WTC11 (cell line): ENCODE results near the gene UBTD1.

ENCODE experiments used
- ELF4 ChIP-seq: sonication (generic); formaldehyde crosslinking; IDR thresholded peaks from 2 replicates; pipeline ENCODE4 v1.8.1; 2022; ENCODE audit warnings: low read depth, mild to moderate bottlenecking, moderate library complexity, missing genetic modification reagents
- NFYB ChIP-seq: sonication (generic); formaldehyde crosslinking; conservative IDR thresholded peaks from 2 replicates; pipeline ENCODE4 v1.8.0; 2022; ENCODE audit warnings: low read depth, missing genetic modification reagents
- NR3C1 ChIP-seq: sonication (generic); formaldehyde crosslinking; conservative IDR thresholded peaks from 2 replicates; pipeline ENCODE4 v1.8.1; 2023; ENCODE audit warnings: low read depth, mild to moderate bottlenecking, missing genetic modification reagents
- SP1 ChIP-seq: sonication (generic); formaldehyde crosslinking; conservative IDR thresholded peaks from 2 replicates; pipeline ENCODE4 v1.8.1; 2022; ENCODE audit warnings: missing genetic modification reagents
- TF ChIP-seq, protein P1 (sequence below): fragments of 200-600 bp; IDR thresholded peaks from 2 replicates; pipeline ENCODE4 v1.8.0; 2022; ENCODE audit warnings: antibody characterized with exemption
- TF ChIP-seq, protein P2 (sequence below): sonication (generic); formaldehyde crosslinking; IDR thresholded peaks from 2 replicates; pipeline ENCODE4 v1.8.1; 2022; ENCODE audit warnings: mild to moderate bottlenecking, missing genetic modification reagents, moderate library complexity, borderline replicate concordance
- TF ChIP-seq, protein P3 (sequence below): sonication (generic); formaldehyde crosslinking; IDR thresholded peaks from 2 replicates; pipeline ENCODE4 v1.8.0; 2022; ENCODE audit warnings: mild to moderate bottlenecking, missing genetic modification reagents
- TF ChIP-seq, protein P4 (sequence below): sonication (generic); formaldehyde crosslinking; IDR thresholded peaks from 2 replicates; pipeline ENCODE4 v1.8.1; 2023; ENCODE audit warnings: mild to moderate bottlenecking, missing genetic modification reagents, borderline replicate concordance

DNA sequence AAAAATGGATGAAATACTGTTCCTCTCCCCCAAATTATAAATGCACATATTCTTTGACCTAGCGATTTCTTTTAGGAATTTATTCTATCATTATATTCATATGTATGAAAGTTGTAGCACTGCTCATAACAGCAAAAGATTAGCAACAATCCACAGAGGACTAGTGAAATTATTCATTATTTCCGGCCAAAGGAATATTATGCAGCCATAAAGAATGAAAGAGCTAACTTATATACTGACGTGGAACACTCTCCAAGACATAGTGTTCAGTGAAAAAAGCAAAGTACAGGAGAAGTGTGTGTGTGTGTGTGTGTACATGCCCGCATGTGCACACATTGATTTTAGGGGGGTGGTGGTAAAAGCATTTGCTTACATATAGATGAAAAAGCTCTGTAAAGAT is 23.8 kb upstream of the UBTD1 start:
- TF ChIP-seq, protein P1, sequence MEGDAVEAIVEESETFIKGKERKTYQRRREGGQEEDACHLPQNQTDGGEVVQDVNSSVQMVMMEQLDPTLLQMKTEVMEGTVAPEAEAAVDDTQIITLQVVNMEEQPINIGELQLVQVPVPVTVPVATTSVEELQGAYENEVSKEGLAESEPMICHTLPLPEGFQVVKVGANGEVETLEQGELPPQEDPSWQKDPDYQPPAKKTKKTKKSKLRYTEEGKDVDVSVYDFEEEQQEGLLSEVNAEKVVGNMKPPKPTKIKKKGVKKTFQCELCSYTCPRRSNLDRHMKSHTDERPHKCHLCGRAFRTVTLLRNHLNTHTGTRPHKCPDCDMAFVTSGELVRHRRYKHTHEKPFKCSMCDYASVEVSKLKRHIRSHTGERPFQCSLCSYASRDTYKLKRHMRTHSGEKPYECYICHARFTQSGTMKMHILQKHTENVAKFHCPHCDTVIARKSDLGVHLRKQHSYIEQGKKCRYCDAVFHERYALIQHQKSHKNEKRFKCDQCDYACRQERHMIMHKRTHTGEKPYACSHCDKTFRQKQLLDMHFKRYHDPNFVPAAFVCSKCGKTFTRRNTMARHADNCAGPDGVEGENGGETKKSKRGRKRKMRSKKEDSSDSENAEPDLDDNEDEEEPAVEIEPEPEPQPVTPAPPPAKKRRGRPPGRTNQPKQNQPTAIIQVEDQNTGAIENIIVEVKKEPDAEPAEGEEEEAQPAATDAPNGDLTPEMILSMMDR, result no peak
- TF ChIP-seq, protein P2, sequence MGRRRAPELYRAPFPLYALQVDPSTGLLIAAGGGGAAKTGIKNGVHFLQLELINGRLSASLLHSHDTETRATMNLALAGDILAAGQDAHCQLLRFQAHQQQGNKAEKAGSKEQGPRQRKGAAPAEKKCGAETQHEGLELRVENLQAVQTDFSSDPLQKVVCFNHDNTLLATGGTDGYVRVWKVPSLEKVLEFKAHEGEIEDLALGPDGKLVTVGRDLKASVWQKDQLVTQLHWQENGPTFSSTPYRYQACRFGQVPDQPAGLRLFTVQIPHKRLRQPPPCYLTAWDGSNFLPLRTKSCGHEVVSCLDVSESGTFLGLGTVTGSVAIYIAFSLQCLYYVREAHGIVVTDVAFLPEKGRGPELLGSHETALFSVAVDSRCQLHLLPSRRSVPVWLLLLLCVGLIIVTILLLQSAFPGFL (CRISPR knock-in tag), result no peak
- TF ChIP-seq, protein P3, sequence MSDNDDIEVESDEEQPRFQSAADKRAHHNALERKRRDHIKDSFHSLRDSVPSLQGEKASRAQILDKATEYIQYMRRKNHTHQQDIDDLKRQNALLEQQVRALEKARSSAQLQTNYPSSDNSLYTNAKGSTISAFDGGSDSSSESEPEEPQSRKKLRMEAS (CRISPR knock-in tag), result no peak
- no peak for TF ChIP-seq NR3C1 (CRISPR knock-in tag)
- no peak for TF ChIP-seq SP1
- no peak for TF ChIP-seq NFYB (CRISPR knock-in tag)
- TF ChIP-seq ELF4, result no peak
- TF ChIP-seq, protein P4, sequence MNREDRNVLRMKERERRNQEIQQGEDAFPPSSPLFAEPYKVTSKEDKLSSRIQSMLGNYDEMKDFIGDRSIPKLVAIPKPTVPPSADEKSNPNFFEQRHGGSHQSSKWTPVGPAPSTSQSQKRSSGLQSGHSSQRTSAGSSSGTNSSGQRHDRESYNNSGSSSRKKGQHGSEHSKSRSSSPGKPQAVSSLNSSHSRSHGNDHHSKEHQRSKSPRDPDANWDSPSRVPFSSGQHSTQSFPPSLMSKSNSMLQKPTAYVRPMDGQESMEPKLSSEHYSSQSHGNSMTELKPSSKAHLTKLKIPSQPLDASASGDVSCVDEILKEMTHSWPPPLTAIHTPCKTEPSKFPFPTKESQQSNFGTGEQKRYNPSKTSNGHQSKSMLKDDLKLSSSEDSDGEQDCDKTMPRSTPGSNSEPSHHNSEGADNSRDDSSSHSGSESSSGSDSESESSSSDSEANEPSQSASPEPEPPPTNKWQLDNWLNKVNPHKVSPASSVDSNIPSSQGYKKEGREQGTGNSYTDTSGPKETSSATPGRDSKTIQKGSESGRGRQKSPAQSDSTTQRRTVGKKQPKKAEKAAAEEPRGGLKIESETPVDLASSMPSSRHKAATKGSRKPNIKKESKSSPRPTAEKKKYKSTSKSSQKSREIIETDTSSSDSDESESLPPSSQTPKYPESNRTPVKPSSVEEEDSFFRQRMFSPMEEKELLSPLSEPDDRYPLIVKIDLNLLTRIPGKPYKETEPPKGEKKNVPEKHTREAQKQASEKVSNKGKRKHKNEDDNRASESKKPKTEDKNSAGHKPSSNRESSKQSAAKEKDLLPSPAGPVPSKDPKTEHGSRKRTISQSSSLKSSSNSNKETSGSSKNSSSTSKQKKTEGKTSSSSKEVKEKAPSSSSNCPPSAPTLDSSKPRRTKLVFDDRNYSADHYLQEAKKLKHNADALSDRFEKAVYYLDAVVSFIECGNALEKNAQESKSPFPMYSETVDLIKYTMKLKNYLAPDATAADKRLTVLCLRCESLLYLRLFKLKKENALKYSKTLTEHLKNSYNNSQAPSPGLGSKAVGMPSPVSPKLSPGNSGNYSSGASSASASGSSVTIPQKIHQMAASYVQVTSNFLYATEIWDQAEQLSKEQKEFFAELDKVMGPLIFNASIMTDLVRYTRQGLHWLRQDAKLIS, result no peak
